ENCODE data around the gene ZNF648. TPM values are rescaled to one million over a fixed set of nuclear protein-coding genes. Genes with fewer than 3 reads are reported as not detected.

ZNF648 gene
- polyA plus RNA-seq, 1 experiment, result not detected

- Histone ChIP-seq H3K4me3 (ENCODE audit: low read depth, low read length) (no peak overlapping the region), H3K27ac (ENCODE audit: low read depth, low read length) (no peak overlapping the region), H3K9me3 (ENCODE audit: control insufficient read depth, insufficient read depth, low read length) (no peaks in the 10 kb centered on the region), H3K27me3 (ENCODE audit: control insufficient read depth, insufficient read depth, low read length) (no peaks in the 10 kb centered on the region)
- DNase-seq (ENCODE audit: low read depth, low spot score), result no peak
- POLR2A ChIA-PET, result no interaction called here
- CTCF ChIA-PET, result no interaction called here
- no peak for TF ChIP-seq CTCF (IDR thresholded peaks at IDR 0.05; ENCODE audit: low read depth, low read length)
Measured at GRCh38 chr1:182066934-182067333, 5.4 kb upstream of the ZNF648 start.

GRCh38 chr1:182065126-182065845, 3.8 kb upstream of the ZNF648 start:
- Histone ChIP-seq H3K27me3 (ENCODE audit: control insufficient read depth, insufficient read depth, low read length) (no peaks in the 10 kb centered on the region), H3K9me3 (ENCODE audit: control insufficient read depth, insufficient read depth, low read length) (no peaks in the 10 kb centered on the region), H3K4me3 (ENCODE audit: low read depth, low read length) (no peak overlapping the region), H3K27ac (ENCODE audit: low read depth, low read length) (no peak overlapping the region)
- no peak for DNase-seq (ENCODE audit: low read depth, low spot score)
- POLR2A ChIA-PET, result no interaction called here
- CTCF ChIA-PET, result no interaction called here
- TF ChIP-seq CTCF (IDR thresholded peaks at IDR 0.05; ENCODE audit: low read depth, low read length), result no peak

GRCh38 chr1:182064611-182065010, 3.1 kb upstream of the ZNF648 start:
- POLR2A ChIA-PET, result no interaction called here
- Histone ChIP-seq H3K27me3 (ENCODE audit: control insufficient read depth, insufficient read depth, low read length) (no peaks in the 10 kb centered on the region), H3K9me3 (ENCODE audit: control insufficient read depth, insufficient read depth, low read length) (no peaks in the 10 kb centered on the region), H3K27ac (ENCODE audit: low read depth, low read length) (no peak overlapping the region), H3K4me3 (ENCODE audit: low read depth, low read length) (no peak overlapping the region)
- DNase-seq (ENCODE audit: low read depth, low spot score), result no peak
- CTCF ChIA-PET, result no interaction called here
- no peak for TF ChIP-seq CTCF (IDR thresholded peaks at IDR 0.05; ENCODE audit: low read depth, low read length)

- TF ChIP-seq CTCF (IDR thresholded peaks at IDR 0.05; ENCODE audit: low read depth, low read length), result no peak
- ChIA-PET CTCF (interaction anchor here (0.5 kb wide), 1 partner anchor 729 kb away, joined by 3 read pairs; no protein-coding TSS in a partner anchor), POLR2A (no interaction called here)
- H3K4me3 ChIP-seq (ENCODE audit: low read depth, low read length), result no peak overlapping the region
- DNase-seq (ENCODE audit: low read depth, low spot score), result no peak
- no peaks in the 10 kb centered on the region for H3K27me3 ChIP-seq (ENCODE audit: control insufficient read depth, insufficient read depth, low read length)
- H3K27ac ChIP-seq (ENCODE audit: low read depth, low read length), result no peak overlapping the region
- no peaks in the 10 kb centered on the region; the same call in none of the 2 replicates for H3K9me3 ChIP-seq (ENCODE audit: control insufficient read depth, insufficient read depth, low read length)
Measured at GRCh38 chr1:182062223-182062622, 711 bp upstream of the ZNF648 start.

- no peak for DNase-seq (ENCODE audit: low read depth, low spot score)
- H3K4me3 ChIP-seq (ENCODE audit: low read depth, low read length), result no peak overlapping the region
- peaks cover 9% of the 10 kb centered on the region for H3K9me3 ChIP-seq (ENCODE audit: control insufficient read depth, insufficient read depth, low read length)
- TF ChIP-seq CTCF (IDR thresholded peaks at IDR 0.05; ENCODE audit: low read depth, low read length), result no peak
- CTCF ChIA-PET, result no interaction called here
- POLR2A ChIA-PET, result no interaction called here
- no peak overlapping the region for H3K27ac ChIP-seq (ENCODE audit: low read depth, low read length)
- no peaks in the 10 kb centered on the region for H3K27me3 ChIP-seq (ENCODE audit: control insufficient read depth, insufficient read depth, low read length)
Measured at GRCh38 chr1:182060877-182061276, 635 bp downstream of the ZNF648 start.
